Amygdala (tissue), 56 donors: ENCODE data around the gene JPH2.
"Not testable (repeated sequence)": the region's sequence is repeated elsewhere in the genome, so short reads cannot be mapped to it uniquely, and the experiment has no call there.

ENCODE experiments used
- DNase-seq, 56 donors: peaks; one replicate each; lab custom pipeline; 2025; lab: John Stamatoyannopoulos, UW

The JPH2 gene

DNA sequence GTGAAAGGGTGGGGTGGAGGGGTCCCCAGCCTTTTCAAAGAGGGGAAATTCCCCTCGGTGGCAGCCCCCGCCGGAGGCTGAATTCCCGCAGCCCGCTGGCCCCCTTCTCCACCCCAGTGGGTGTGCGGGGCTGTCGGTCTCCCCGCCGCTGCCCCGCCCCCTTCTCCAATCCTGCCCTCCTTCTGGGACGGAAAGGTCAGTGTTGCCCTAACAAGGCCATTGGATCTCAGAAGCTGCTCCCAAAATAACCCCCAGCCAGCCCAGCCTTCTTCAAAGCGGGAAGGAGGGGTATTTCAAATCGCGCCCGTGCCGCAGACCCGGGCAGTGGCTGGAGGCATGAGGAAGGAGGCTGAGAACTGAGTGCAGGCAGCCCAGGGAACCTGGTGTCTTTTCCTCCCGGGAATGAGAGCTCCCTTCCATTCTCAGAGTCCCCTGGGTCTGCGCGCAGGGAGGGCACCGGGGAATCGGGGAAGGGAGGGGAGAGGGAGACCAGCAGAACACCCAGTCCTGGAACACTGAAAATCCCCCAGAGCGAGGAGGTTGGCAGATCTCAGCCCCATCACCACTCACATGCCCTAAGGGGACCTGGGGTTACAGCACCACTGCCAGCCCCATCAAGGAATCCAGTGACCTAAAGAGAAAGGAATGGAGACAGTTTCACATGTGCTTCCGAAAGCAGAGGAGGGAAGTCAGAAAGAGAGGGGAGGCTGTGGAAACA, at the start of gene JPH2:
JPH2 (minus strand) TSS at position 135 of the 718 bp plus-strand sequence. CDS start 483 bp downstream, outside the sequence.
- DNase-seq: peak in 2 of 56 donors; percentile 1 to 3

GRCh38 chr20:44235702-44236101, 48.7 kb upstream of the JPH2 start:
- DNase-seq: no peak

DNA sequence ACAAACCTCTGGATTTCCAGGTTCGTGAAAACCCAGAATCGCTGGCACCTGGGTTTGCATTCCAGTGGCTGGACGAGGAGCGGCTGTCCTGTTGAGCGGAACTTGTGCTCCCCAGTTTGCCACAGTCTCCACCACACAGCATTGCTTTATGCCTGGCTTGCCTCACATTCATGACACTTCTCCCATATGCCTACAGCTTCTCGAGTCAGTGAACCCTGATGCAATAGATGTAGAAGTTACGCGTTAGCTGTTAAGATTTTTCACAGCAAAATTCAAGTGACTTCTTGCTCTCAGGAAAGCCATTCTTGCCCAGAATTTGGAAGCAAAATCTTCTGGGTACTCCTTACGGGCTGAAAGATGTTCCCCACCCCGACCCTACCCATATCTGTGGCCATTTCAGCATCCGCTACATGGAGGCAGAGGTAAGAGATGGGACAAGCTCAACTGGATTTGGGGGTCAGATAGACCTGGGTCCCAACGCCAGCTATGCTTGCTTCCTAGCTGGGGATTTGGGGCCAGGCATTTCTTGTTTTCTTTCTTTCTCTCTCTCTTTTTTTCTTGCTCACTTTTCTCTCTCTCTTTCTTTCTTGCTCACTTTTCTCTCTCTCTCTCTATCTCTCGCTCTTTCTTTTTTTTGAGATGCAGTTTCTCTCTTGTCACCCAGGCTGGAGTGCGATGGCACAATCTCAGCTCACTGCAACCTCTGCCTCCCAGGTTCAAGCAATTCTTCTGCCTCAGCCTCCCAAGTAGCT, 47.8 kb upstream of the JPH2 start:
- DNase-seq: no peak

DNA sequence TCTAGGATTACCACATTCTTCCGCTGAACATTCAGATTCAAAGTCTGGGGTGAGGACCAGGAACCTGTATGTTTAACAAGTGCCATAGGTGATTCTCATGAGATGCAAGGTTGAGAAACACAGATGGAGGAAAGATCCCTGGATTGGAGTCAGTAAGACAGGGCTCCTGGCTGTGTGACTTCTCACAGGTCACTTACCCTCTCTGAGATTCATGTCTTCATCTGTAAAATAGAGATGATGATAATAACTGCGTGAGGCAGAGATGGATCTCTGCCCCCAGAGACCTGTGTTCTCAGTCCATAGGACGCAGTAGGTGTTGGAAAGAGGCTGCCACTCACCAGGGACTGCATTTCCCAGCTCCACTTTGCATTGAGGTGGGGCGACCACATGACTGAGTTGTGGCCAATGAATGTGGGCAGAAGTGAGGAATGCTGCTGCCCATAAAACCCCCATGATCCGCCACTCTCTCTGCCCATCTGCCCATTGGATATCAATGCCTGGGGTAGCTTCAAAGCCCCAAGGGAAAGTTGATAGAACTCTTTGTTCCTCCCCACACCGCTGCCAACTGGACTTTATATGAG, 46.5 kb upstream of the JPH2 start:
- no peak for DNase-seq

GRCh38 chr20:44232469-44232856, 45.5 kb upstream of the JPH2 start:
- DNase-seq: not testable (repeated sequence)

DNA sequence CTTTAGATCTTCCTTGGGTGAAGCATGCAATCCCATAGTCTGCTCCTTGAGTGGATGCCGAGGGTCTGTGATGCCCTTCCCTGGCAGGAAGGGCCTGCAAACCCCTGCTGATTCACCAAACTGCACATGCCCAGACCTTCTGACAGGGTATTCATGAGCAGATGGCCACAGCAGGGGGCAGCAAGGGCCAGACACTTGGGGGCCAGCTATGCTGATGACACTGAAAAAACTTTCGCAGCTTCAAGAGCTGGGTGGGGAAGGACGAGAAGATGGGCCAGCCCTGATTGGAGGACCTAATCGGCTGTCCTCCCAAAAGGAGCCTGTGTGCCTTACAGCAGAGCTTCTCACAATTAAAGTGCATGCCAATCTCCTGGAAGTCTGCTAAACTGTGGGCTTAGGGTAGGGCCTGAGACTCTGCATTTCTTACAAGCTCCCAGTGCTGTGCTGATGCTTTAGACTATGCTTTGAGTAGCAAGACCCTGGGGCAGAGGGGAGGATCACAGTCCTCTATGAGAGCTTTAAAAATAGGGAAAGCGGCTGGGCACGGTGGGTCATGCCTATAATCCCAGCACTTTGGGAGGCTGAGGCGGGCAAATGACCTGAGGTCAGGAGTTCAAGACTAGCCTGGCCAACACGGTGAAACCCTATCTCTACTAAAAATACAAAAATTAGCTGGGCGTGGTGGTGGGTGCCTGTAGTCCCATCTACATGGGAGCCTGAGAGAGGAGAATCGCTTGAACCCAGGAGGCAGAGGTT, 44.9 kb upstream of the JPH2 start:
- no peak for DNase-seq

GRCh38 chr20:44231193-44231592, 44.2 kb upstream of the JPH2 start:
- DNase-seq: no peak

- no peak for DNase-seq
These were observed 41.7 kb upstream of the JPH2 start for GRCh38 chr20:44228465-44229258.

DNA sequence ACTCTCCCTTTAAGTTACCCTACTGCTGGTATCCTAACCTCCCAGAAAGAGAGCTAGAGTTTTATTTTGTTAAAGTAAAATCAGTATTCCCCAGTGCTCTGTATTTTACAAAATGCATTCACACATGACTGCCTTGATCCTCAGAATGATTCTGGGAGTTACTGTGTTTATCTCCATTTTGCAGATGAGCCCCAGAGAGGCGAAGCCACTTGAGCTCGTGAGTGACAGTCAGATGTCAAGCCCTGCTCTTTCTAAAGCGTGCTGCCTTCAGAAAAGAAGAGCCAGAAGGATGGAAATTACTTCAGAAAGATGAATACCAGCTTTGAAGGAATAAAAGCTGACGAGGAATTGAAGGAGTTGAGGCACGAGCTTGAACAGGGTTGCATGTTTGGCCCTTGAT, 37.6 kb upstream of the JPH2 start:
- DNase-seq: no peak

DNA sequence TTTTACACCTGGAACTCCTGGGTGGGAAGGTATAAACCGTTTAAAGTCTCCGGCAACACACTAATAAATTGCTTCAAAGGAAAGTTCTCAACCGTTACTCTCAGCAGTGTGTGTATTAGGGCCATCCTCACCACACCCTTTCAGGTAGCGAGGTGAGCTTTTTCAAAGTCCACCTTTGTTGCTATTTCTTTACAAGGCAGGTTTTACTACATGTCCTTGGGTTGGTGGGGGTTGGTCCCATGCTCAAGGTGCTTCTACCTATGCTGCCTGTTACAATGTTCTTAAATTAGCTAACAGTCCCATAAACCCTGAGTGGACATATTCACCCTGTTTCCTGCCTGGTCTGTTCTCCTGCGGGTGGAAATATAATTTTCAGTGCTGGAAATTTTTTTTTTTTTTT, 36.7 kb upstream of the JPH2 start:
- DNase-seq: no peak

- no peak for DNase-seq
These were observed 35.8 kb upstream of the JPH2 start for GRCh38 chr20:44222633-44223368.

GRCh38 chr20:44222027-44222426, 35.0 kb upstream of the JPH2 start:
- no peak for DNase-seq

- no peak for DNase-seq
These were observed 34.5 kb upstream of the JPH2 start for GRCh38 chr20:44221368-44221954.

- DNase-seq: no peak
These were observed 32.8 kb upstream of the JPH2 start for GRCh38 chr20:44219791-44220190.

DNA sequence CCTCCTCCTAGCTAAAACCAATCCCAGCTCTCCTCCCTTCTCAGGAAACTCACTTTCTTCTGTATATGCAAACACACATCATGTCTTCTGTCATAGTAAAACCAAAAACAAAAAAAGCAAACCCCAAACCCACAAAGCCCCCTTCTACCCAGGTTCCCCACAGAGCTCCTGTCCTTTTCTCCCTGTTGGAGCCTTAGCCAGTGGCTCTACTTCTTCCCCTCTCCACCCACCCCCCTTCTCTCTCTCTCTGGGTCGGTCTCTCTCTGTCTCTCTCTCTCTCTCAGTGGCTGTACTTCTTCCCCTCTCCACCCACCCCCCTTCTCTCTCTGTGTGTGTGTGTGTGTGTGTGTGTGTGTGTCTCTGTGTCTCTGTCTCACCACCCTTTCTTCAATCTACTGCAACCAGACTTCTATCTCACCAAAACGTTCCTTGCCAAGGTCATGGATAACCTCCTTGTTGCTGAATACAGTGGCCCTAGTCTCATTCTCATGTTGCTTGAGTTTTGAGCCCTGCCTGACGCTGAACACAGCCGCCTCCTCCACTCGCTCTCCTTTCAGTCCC, 32.3 kb upstream of the JPH2 start:
- DNase-seq: no peak

GRCh38 chr20:44218446-44218845, 31.5 kb upstream of the JPH2 start:
- DNase-seq: no peak

- peak in 43 of 56 donors; percentile 1 to 78 (median 27) for DNase-seq
These were observed 30.5 kb upstream of the JPH2 start for GRCh38 chr20:44217342-44218092.

GRCh38 chr20:44215125-44215524, 28.1 kb upstream of the JPH2 start:
- DNase-seq: peak in 46 of 56 donors; percentile 1 to 72 (median 30)
